Cerebellar nuclear complex (tissue), 1 donor: ENCODE measurements around the gene FIBP.
"Not testable (repeated sequence)": the region's sequence is repeated elsewhere in the genome, so short reads cannot be mapped to it uniquely, and the experiment has no call there.

ENCODE experiments used
- DNase-seq, 2 experiments: peaks; one replicate each; lab custom pipeline; 2025; lab: John Stamatoyannopoulos, UW

Gene FIBP

GRCh38 chr11:65859095-65859811, 29.0 kb downstream of the FIBP start:
- DNase-seq, result peak; percentile 86 to 88

DNA sequence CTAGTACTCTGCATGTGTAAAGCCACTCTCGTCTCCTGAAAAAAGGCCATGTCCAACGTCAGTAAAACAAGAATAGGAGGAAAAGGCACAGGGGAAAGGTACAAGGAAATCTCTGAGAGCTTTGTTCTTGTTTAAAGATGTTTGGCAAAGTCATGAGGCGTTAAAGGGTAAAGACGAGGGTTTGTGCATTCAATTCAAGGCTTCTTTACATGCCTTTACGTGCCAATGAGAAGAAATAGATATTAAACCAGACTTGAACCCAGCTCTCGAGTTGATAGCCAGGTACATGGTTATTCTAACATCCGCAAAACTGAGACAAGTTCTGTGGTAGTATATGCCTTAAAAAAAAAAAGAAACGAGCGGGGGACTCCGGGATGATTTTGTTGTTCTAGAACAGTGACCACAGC, 29.6 kb downstream of the FIBP start:
- DNase-seq, result no peak

DNA sequence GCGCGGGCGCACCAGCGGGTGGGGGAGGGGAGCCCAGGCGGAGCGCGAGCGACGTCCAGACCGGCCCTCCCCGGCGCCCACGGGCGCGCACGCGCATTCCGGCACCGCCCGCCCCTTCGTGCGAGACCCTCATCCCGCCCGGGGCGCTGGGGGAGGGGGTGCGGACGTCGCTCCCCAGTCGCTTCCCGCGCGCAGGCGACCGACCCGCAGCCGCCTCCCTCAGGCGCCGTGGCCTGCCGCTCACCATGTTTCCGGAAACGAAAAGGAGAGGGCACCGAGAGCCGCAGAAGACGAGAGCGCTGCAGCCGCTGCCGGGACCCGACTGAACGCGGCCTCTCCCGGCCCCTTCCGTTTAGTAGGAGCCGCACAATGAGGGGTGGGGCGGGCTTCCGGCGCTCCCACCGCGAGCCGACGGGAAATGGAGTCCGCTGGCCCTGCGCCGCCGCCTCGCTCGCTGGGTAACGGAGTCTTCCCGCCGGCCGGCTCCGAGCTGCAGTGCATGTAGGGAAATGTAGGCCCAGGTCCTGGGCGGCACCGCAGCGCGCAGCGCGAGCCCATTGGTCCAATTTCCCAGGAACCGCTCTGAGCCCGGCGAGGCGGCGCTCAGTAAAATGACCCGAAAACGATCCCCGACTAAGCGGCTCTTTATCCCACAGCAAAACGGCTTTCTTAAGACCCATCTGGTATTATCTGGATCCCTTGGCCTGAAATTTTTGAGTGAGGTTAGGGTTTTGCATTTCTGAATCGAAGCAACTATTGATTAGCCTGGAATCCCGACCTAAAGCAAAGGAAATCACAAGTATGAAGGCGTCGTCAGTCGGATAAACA, 30.2 kb downstream of the FIBP start, which contains the start of gene CFL1:
Gene CFL1 (minus strand): TSS at position 328 of the 828 bp plus-strand sequence. CDS start 81 bp downstream, at position 247.
- peak; percentile 76 to 91 for DNase-seq

GRCh38 chr11:65857500-65857852, 30.8 kb downstream of the FIBP start:
- DNase-seq, result no peak

- no peak for DNase-seq
Observed at GRCh38 chr11:65856689-65857499, 31.4 kb downstream of the FIBP start.

DNA sequence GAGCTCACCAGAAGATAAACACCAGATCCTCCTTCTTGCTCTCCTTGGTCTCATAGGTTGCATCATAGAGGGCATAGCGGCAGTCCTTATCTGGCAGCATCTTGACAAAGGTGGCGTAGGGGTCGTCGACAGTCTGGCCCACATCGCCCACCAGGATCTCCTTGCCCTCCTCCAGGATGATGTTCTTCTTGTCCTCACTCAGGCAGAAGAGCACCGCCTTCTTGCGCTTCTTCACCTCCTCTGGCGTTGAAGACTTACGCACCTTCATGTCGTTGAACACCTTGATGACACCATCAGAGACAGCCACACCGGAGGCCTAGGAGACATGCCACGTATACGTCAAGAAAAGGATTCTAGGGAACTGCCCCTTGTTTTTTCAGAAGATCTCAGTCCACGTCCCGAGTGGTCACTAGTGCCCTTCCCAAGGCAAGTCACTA, 32.3 kb downstream of the FIBP start:
- DNase-seq, result no peak

DNA sequence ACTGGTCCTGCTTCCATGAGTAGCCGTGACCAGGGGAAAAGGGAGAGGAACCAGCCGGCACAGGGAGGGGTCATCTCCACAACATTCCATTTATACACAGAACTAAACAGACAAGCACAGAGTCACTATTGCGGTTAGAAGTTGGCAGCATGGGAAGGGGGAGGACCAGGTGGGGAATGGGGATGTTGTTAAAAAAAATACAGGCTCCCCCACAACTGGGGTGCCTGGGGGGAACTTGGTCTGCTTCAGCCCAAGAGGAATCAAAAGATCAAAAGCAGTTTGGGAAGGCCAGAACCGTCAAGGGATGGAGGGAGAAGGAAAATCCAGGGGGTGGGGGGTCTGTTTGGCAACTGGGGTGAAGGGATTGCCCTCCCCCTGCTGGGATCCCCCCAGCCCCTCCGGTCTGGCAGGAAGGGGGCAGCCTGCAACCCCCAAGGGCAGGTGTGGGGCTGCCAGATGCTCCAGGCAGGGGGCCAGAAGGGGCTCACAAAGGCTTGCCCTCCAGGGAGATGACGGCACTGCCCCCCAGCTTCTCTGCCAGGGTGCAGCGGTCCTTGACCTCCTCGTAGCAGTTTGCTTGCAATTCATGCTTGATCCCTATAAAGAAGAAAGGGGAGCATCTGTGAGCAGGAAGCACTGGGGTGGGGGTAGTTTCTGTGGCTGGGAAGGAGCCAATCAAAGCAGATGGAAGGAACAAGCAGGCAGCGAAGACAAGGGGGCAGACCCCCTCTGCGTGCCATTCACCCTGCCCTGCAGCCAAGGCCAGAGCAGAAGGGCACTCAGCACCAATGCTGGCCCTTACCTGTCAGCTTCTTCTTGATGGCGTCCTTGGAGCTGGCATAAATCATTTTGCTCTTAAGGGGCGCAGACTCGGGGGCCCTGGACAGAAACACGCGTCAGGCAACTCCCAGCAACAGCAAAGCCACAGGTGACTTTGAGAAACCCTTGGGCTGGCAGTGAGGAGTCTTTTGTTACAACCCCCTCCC, 33.1 kb downstream of the FIBP start:
- DNase-seq, result no peak

DNA sequence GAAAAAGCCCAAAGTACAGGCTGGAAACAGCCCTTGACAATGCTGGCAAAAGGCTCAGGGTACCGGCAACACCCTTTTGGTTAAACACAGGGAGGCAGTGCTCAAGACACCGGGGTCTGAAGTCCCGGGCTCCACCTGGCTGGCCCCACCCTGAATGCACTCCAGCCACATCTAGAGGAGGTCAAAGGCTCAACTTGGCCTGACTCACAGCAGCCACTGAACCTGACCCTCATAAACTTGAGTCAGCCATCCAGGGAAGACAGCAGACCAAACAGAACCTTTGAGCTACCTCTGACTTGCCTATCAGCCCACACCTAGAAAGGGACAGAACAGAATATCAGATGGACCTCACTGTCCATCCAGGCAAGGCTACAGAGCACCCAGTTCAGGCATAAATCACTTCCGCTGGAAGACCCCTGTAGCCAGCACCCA, 34.1 kb downstream of the FIBP start:
- DNase-seq, result no peak

DNA sequence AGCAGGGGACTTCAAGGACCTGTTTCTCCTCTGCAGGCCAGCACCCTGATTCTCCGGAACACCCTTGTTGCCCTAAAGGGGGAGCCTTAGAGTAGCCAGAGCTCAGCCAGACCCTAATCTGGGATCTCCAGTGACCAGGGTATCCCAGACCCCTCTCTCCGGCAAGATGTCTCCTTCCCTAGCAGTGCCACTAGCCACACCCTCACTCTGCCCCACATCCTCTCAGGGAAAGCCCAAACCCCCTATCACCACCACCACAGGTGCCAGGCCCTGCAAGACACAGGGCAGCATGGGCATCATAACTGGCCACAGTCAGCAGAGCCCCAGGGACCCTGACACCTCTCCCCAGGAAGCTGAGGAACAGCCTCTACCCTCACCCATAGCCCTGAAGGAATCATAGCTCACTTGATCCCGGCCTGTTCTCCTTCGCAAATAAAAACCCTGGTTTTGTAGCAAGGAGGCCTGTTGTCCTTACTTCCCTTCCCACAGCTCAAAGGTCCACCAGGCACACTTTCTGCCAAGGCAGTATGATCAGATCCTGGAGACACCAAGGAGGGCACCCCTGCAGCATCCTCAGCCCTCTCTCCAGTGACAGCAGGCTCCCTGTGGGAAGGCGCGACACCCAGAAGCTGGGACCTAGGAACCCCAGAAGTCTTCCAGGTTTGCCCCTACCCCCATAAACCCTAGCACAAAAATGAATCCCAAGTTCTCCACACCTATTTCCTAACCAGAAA, 34.9 kb downstream of the FIBP start:
- DNase-seq, result no peak

GRCh38 chr11:65852508-65853245, 35.6 kb downstream of the FIBP start:
- DNase-seq, result no peak

DNA sequence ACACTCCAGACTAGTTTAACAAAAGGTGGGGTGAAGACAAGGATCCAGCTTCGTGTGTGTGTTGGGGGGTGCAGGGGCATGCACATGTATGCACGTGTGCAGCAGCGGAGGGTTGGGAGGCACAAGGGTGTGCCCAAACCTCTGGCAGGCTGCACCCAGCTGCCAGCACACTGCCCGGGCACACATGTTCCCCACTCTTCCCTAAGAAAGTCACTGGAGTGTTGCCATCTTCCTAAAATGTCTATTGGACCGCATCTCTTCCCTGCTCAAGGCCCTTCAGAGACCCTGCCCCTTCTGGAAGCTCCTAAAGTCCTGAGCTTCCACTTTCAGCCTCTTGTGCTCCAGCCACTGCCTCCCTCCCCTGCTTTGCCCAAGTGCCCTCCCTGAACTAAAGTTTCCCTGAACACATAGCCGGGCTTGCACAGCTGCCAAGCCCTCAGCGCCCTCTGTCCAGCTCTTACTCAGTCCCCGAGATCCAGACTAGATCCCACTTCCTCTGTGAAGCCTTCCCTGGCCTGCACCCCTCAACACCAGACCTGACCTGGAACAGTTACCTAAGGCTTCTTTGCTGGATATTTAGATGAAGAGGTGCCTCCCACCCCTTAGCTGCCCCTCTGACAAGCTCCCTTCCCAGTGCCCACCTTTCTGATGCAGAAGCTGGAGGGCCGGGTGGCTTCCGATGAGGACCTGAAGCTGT, 36.3 kb downstream of the FIBP start:
- no peak for DNase-seq

- DNase-seq, result no peak
Observed at GRCh38 chr11:65851083-65851579, 37.1 kb downstream of the FIBP start.

- no peak for DNase-seq
Observed at GRCh38 chr11:65850217-65851082, 37.8 kb downstream of the FIBP start.

GRCh38 chr11:65849771-65850216, 38.5 kb downstream of the FIBP start:
- DNase-seq, result no peak

- DNase-seq, result no peak
Observed at GRCh38 chr11:65849366-65849765, 38.9 kb downstream of the FIBP start.

DNA sequence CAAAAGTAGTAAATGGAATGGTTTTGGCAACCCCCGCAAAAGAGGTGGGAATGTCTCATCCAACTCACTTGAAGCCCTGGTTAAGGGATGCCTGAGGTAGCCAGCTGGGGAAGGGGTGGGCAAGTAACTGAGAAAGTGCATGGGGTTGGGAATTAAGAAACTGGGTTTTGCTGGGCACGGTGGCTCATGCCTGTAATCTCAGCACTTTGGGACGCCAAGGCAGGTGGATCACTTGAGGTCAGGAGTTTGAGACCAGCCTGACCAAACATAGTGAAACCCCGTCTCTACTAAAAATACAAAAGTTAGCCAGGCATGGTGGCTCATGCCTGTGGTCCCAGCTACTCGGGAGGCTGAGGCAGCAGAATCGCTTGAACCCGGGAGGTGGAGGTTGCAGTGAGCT, 39.6 kb downstream of the FIBP start:
- DNase-seq, result not testable (repeated sequence)

GRCh38 chr11:65847746-65848145, 40.5 kb downstream of the FIBP start:
- no peak for DNase-seq
